SK-N-SH treated with all-trans-retinoic acid at 6 μM for 48 hours (cell line): Measurements from ENCODE around the gene ANXA3.

Experiments used
- ATAC-seq: fragments of 200-7000 bp; cut with Tn5 transposase; 3 replicates; pipeline ENCODE4 v1.9.1; 2020; ENCODE audit warnings: mild to moderate bottlenecking, moderate library complexity
- ARNTL ChIP-seq: fragments of 450-650 bp; formaldehyde crosslinking; IDR thresholded peaks from 2 replicates; pipeline ENCODE4 v1.5.0; 2020; ENCODE audit warnings: low read depth, mild to moderate bottlenecking, moderate library complexity, borderline replicate concordance
- BACH2 ChIP-seq: fragments of 250-450 bp; sonication (Bioruptor Pico); IDR thresholded peaks from 2 replicates; pipeline ENCODE4 v1.9.0; 2021; ENCODE audit warnings: mild to moderate bottlenecking, borderline replicate concordance
- CSDC2 ChIP-seq: fragments of 250-450 bp; sonication (Bioruptor Pico); IDR thresholded peaks from 2 replicates; pipeline ENCODE4 v1.5.0; 2020; ENCODE audit warnings: mild to moderate bottlenecking, moderate library complexity
- CSRNP3 ChIP-seq: fragments of 250-450 bp; sonication (Bioruptor Pico); IDR thresholded peaks from 2 replicates; pipeline ENCODE4 v1.5.1; 2021; ENCODE audit warnings: mild to moderate bottlenecking, moderate library complexity
- ESRRG ChIP-seq: fragments of 250-450 bp; sonication (Bioruptor Pico); IDR thresholded peaks from 2 replicates; pipeline ENCODE4 v1.6.1; 2021; ENCODE audit warnings: mild to moderate bottlenecking
- GLIS3 ChIP-seq: fragments of 250-450 bp; sonication (Bioruptor Pico); IDR thresholded peaks from 2 replicates; pipeline ENCODE4 v1.5.0; 2020; ENCODE audit warnings: mild to moderate bottlenecking, moderate library complexity
- ISL1 ChIP-seq: fragments of 250-450 bp; sonication (Bioruptor Pico); IDR thresholded peaks from 2 replicates; pipeline ENCODE4 v2.1.2; 2022; ENCODE audit warnings: mild to moderate bottlenecking, moderate library complexity
- OSR1 ChIP-seq: fragments of 250-450 bp; sonication (Bioruptor Pico); IDR thresholded peaks from 2 replicates; pipeline ENCODE4 v1.8.0; 2022; ENCODE audit warnings: moderate library complexity, mild to moderate bottlenecking, inconsistent platforms
- PATZ1 ChIP-seq: fragments of 250-450 bp; sonication (Bioruptor Pico); IDR thresholded peaks from 2 replicates; pipeline ENCODE4 v1.8.0; 2020; ENCODE audit warnings: mild to moderate bottlenecking, moderate library complexity, borderline replicate concordance
- PPARA ChIP-seq: fragments of 250-450 bp; sonication (Bioruptor Pico); IDR thresholded peaks from 2 replicates; pipeline ENCODE4 v1.5.0; 2020; ENCODE audit warnings: mild to moderate bottlenecking, borderline replicate concordance
- RARB ChIP-seq: fragments of 250-450 bp; sonication (Bioruptor Pico); IDR thresholded peaks from 2 replicates; pipeline ENCODE4 v1.8.0; 2021; ENCODE audit warnings: mild to moderate bottlenecking, moderate library complexity
- TCF4 ChIP-seq: fragments of 250-450 bp; sonication (Bioruptor Pico); IDR thresholded peaks from 2 replicates; pipeline ENCODE4 v1.8.0; 2021; ENCODE audit warnings: mild to moderate bottlenecking, moderate library complexity, borderline replicate concordance
- ZC3H10 ChIP-seq: fragments of 250-450 bp; sonication (Bioruptor Pico); IDR thresholded peaks from 2 replicates; pipeline ENCODE4 v1.5.1; 2021; ENCODE audit warnings: mild to moderate bottlenecking, moderate library complexity
- ZFP3 ChIP-seq: fragments of 250-450 bp; sonication (Bioruptor Pico); IDR thresholded peaks from 2 replicates; pipeline ENCODE4 v1.5.0; 2020; ENCODE audit warnings: mild to moderate bottlenecking, moderate library complexity
- ZFP30 ChIP-seq: fragments of 450-650 bp; formaldehyde crosslinking; IDR thresholded peaks from 2 replicates; pipeline ENCODE4 v1.5.0; 2022; ENCODE audit warnings: mild to moderate bottlenecking, moderate library complexity
- ZNF565 ChIP-seq: fragments of 450-650 bp; formaldehyde crosslinking; conservative IDR thresholded peaks from 2 replicates; pipeline ENCODE4 v1.5.0; 2020; ENCODE audit warnings: low read depth, mild to moderate bottlenecking, moderate library complexity
- ZNF70 ChIP-seq: fragments of 450-650 bp; formaldehyde crosslinking; IDR thresholded peaks from 2 replicates; pipeline ENCODE4 v1.5.0; 2020; ENCODE audit warnings: mild to moderate bottlenecking, moderate library complexity
- ZNF8 ChIP-seq: fragments of 450-650 bp; formaldehyde crosslinking; IDR thresholded peaks from 2 replicates; pipeline ENCODE4 v1.5.0; 2020; ENCODE audit warnings: mild to moderate bottlenecking, moderate library complexity
- TF ChIP-seq, protein P1 (sequence below): fragments of 250-450 bp; sonication (Bioruptor Pico); IDR thresholded peaks from 2 replicates; pipeline ENCODE4 v1.5.0; 2020; ENCODE audit warnings: mild to moderate bottlenecking, moderate library complexity
- TF ChIP-seq, protein P2 (sequence below): fragments of 250-450 bp; sonication (Bioruptor Pico); IDR thresholded peaks from 2 replicates; pipeline ENCODE4 v1.5.1; 2020; ENCODE audit warnings: low read depth, mild to moderate bottlenecking, moderate library complexity
- TF ChIP-seq, protein P3 (sequence below): fragments of 250-450 bp; sonication (Bioruptor Pico); IDR thresholded peaks from 2 replicates; pipeline ENCODE4 v1.8.0; 2021; ENCODE audit warnings: low read depth, mild to moderate bottlenecking, moderate library complexity, borderline replicate concordance

The ANXA3 gene

DNA sequence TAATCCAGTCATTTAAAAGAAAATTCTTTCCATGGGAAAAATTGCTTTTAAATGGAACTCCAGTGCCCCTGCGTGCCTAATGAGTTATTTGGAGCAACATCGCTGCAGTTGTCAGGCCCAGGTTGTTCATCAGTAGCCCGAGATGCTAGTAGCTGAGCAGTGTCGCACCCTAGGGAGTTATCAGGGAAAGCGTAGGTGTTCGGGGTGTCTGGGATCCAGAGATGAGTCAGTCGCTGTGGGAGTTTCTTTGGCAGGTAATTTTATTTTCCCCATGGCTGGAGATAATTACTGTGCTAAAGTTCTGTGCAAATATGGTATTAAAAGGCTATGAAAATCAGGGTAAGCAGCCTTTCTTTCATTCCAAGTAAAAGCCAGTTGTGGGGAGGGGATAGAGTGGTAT lies 49.4 kb downstream of the ANXA3 start:
- ATAC-seq: no peak
- TF ChIP-seq BACH2 (CRISPR knock-in tag): no peak
- no peak for TF ChIP-seq ISL1 (CRISPR knock-in tag)
- TF ChIP-seq ZNF8 (CRISPR knock-in tag): no peak
- no peak for TF ChIP-seq ZC3H10 (CRISPR knock-in tag)
- no peak for TF ChIP-seq RARB (CRISPR knock-in tag)
- TF ChIP-seq ESRRG (CRISPR knock-in tag): no peak
- no peak for TF ChIP-seq CSDC2 (CRISPR knock-in tag)
- TF ChIP-seq, protein P1, sequence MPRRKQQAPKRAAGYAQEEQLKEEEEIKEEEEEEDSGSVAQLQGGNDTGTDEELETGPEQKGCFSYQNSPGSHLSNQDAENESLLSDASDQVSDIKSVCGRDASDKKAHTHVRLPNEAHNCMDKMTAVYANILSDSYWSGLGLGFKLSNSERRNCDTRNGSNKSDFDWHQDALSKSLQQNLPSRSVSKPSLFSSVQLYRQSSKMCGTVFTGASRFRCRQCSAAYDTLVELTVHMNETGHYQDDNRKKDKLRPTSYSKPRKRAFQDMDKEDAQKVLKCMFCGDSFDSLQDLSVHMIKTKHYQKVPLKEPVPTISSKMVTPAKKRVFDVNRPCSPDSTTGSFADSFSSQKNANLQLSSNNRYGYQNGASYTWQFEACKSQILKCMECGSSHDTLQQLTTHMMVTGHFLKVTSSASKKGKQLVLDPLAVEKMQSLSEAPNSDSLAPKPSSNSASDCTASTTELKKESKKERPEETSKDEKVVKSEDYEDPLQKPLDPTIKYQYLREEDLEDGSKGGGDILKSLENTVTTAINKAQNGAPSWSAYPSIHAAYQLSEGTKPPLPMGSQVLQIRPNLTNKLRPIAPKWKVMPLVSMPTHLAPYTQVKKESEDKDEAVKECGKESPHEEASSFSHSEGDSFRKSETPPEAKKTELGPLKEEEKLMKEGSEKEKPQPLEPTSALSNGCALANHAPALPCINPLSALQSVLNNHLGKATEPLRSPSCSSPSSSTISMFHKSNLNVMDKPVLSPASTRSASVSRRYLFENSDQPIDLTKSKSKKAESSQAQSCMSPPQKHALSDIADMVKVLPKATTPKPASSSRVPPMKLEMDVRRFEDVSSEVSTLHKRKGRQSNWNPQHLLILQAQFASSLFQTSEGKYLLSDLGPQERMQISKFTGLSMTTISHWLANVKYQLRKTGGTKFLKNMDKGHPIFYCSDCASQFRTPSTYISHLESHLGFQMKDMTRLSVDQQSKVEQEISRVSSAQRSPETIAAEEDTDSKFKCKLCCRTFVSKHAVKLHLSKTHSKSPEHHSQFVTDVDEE (CRISPR knock-in tag): no peak
- TF ChIP-seq, protein P2, sequence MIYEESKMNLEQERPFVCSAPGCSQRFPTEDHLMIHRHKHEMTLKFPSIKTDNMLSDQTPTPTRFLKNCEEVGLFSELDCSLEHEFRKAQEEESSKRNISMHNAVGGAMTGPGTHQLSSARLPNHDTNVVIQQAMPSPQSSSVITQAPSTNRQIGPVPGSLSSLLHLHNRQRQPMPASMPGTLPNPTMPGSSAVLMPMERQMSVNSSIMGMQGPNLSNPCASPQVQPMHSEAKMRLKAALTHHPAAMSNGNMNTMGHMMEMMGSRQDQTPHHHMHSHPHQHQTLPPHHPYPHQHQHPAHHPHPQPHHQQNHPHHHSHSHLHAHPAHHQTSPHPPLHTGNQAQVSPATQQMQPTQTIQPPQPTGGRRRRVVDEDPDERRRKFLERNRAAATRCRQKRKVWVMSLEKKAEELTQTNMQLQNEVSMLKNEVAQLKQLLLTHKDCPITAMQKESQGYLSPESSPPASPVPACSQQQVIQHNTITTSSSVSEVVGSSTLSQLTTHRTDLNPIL (CRISPR knock-in tag): no peak
- no peak for TF ChIP-seq ZFP30
- no peak for TF ChIP-seq OSR1 (CRISPR knock-in tag)
- no peak for TF ChIP-seq ZNF565 (CRISPR knock-in tag)
- no peak for TF ChIP-seq PATZ1
- no peak for TF ChIP-seq ZNF70 (CRISPR knock-in tag)
- no peak for TF ChIP-seq PPARA (CRISPR knock-in tag)
- no peak for TF ChIP-seq ZFP3 (CRISPR knock-in tag)
- no peak for TF ChIP-seq CSRNP3 (CRISPR knock-in tag)
- TF ChIP-seq TCF4: no peak
- no peak for TF ChIP-seq GLIS3 (CRISPR knock-in tag)

DNA sequence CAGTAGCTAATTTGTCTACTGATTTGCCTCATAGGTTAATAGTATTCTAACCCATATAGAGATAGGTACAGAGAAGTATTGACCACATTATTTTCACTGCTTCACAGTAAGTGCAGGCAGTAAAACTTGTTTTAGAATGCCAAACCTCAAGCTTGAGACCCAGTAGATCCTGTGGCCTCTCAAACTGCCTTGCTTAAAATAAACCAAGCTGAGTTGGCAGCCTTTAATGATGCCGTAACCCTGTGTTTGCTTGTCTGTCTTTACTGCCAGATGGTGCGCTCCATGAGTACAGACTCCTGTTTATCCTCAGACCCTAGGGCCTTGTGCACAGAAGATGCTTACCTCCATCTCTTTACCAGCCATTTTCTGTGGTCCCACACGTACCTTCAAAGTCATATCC lies 50.8 kb downstream of the ANXA3 start:
- TF ChIP-seq PPARA (CRISPR knock-in tag) (no peak), ARNTL (CRISPR knock-in tag) (no peak), GLIS3 (CRISPR knock-in tag) (no peak), ZNF70 (CRISPR knock-in tag) (no peak), RARB (CRISPR knock-in tag) (no peak), TCF4 (no peak), ZNF8 (CRISPR knock-in tag) (no peak), ZFP30 (no peak), OSR1 (CRISPR knock-in tag) (no peak), ZC3H10 (CRISPR knock-in tag) (no peak), PATZ1 (no peak), ZNF565 (CRISPR knock-in tag) (no peak)
- TF ChIP-seq, protein P1 (CRISPR knock-in tag): no peak
- TF ChIP-seq, protein P3, sequence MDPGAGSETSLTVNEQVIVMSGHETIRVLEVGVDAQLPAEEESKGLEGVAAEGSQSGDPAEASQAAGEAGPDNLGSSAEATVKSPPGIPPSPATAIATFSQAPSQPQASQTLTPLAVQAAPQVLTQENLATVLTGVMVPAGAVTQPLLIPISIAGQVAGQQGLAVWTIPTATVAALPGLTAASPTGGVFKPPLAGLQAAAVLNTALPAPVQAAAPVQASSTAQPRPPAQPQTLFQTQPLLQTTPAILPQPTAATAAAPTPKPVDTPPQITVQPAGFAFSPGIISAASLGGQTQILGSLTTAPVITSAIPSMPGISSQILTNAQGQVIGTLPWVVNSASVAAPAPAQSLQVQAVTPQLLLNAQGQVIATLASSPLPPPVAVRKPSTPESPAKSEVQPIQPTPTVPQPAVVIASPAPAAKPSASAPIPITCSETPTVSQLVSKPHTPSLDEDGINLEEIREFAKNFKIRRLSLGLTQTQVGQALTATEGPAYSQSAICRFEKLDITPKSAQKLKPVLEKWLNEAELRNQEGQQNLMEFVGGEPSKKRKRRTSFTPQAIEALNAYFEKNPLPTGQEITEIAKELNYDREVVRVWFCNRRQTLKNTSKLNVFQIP (CRISPR knock-in tag): no peak
- TF ChIP-seq, protein P2 (CRISPR knock-in tag): no peak
- no peak for ATAC-seq
